Astrocyte (in vitro differentiated cells and primary cell): ENCODE measurements around the gene TEX36. TPM values are rescaled to one million over a fixed set of nuclear protein-coding genes. Genes with fewer than 3 reads are reported as not detected.

Experiments
- DNase-seq: peaks from one replicate; pipeline ENCODE4 v3.0.0-alpha.2; 2010; ENCODE audit warnings: low read depth
- FAIRE-seq: peaks from 2 replicates; lab custom pipeline; 2011; peaks lifted over from hg19 to GRCh38; lab: Jason Lieb, UNC
- H2AFZ ChIP-seq: 2 replicates; pipeline ENCODE4 v1.6.0; 2012; ENCODE audit warnings: low read depth, low read length, inconsistent platforms
- H3K27ac ChIP-seq: 2 replicates; pipeline ENCODE4 v1.5.1; 2011; ENCODE audit warnings: low read depth, low read length, inconsistent platforms
- H3K27me3 ChIP-seq: 2 replicates; pipeline ENCODE4 v1.6.0; 2011; ENCODE audit warnings: low read length, inconsistent platforms; ENCODE audit not compliant: insufficient read depth
- H3K36me3 ChIP-seq: 2 replicates; pipeline ENCODE4 v1.5.1; 2011; ENCODE audit warnings: low read length, inconsistent platforms; ENCODE audit not compliant: insufficient read depth
- H3K4me1 ChIP-seq: 2 replicates; pipeline ENCODE4 v1.5.1; 2011; ENCODE audit warnings: low read length, inconsistent platforms; ENCODE audit not compliant: insufficient read depth
- H3K4me2 ChIP-seq: 2 replicates; pipeline ENCODE4 v1.6.0; 2012; ENCODE audit warnings: low read length, inconsistent platforms
- H3K4me3 ChIP-seq: 2 replicates; pipeline ENCODE4 v1.5.1; 2011; ENCODE audit warnings: low read depth, mild to moderate bottlenecking, low read length, inconsistent platforms; ENCODE audit not compliant: insufficient read depth
- H3K79me2 ChIP-seq: 2 replicates; pipeline ENCODE4 v1.6.0; 2012; ENCODE audit warnings: mild to moderate bottlenecking, low read length, inconsistent platforms; ENCODE audit not compliant: insufficient read depth
- H3K9ac ChIP-seq: 2 replicates; pipeline ENCODE4 v1.6.0; 2012; ENCODE audit warnings: mild to moderate bottlenecking, low read length, inconsistent platforms
- H3K9me3 ChIP-seq: 2 replicates; pipeline ENCODE4 v1.5.1; 2012; ENCODE audit warnings: low read depth, mild to moderate bottlenecking, low read length, inconsistent platforms; ENCODE audit not compliant: insufficient read depth
- H4K20me1 ChIP-seq: 2 replicates; pipeline ENCODE4 v1.6.0; 2012; ENCODE audit warnings: low read length, inconsistent platforms; ENCODE audit not compliant: insufficient read depth
- H3K27ac Mint-ChIP-seq: one replicate; pipeline ENCODE4 v1.8.0; 2021; ENCODE audit warnings: mild to moderate bottlenecking, mixed read lengths; ENCODE audit not compliant: unreplicated experiment
- H3K27me3 Mint-ChIP-seq: one replicate; pipeline ENCODE4 v1.8.0; 2021; ENCODE audit warnings: low read depth, mixed read lengths; ENCODE audit not compliant: unreplicated experiment
- H3K36me3 Mint-ChIP-seq: one replicate; pipeline ENCODE4 v1.8.0; 2021; ENCODE audit warnings: low read depth, mixed read lengths; ENCODE audit not compliant: unreplicated experiment
- H3K4me1 Mint-ChIP-seq: one replicate; pipeline ENCODE4 v1.8.0; 2021; ENCODE audit warnings: low read depth, mixed read lengths; ENCODE audit not compliant: unreplicated experiment
- H3K4me3 Mint-ChIP-seq: one replicate; pipeline ENCODE4 v1.8.0; 2021; ENCODE audit warnings: mild to moderate bottlenecking, moderate library complexity, mixed read lengths; ENCODE audit not compliant: unreplicated experiment
- H3K9me3 Mint-ChIP-seq: one replicate; pipeline ENCODE4 v1.8.0; 2021; ENCODE audit warnings: mild to moderate bottlenecking, mixed read lengths; ENCODE audit not compliant: unreplicated experiment
- EZH2 ChIP-seq: IDR thresholded peaks from 2 replicates; pipeline ENCODE4 v1.6.1; 2012; ENCODE audit warnings: mild to moderate bottlenecking, low read length, inconsistent platforms; ENCODE audit not compliant: insufficient read depth
- total RNA-seq: library from RNA; stranded (reverse); gene quantifications from 2 replicates; pipeline ENCODE4 v1.2.1, GENCODE V29; 2021
- TF ChIP-seq, protein P1 (sequence below): IDR thresholded peaks from 2 replicates; pipeline ENCODE4 v1.5.1; 2011; ENCODE audit warnings: low read depth, mild to moderate bottlenecking, inconsistent platforms, low read length, moderate library complexity; ENCODE audit not compliant: insufficient read depth

The TEX36 gene
- total RNA-seq, 1 donor from 2014 or later, result not detected

DNA sequence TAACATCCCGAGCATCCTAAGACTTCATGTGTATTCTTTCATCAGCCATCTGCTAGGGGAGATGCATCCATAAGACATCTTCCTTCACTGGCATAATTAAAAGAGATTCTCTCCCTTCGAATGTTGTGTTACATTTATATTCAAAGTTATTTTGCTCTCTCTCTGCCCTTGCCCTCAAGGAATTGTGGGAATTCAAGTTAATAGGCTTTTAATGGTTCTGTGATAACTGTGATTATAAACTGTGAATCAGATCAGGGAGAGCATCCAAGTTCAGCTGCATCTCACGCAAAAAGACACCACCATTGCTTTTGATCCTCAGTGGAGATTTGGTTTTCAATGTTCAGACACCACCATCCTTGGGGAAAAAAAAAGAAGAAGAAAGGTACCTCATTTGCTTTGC lies 9.2 kb upstream of the TEX36 start:
- Histone ChIP-seq H3K4me2 (peak overlapping the region; percentile 7), H3K27ac (peak overlapping the region; percentile 30), H3K4me1 (peaks cover 9% of the 10 kb centered on the region), H3K79me2 (no peaks in the 10 kb centered on the region), H4K20me1 (no peaks in the 10 kb centered on the region), H3K27me3 (no peaks in the 10 kb centered on the region), H3K4me3 (no peak overlapping the region), H3K9me3 (no peaks in the 10 kb centered on the region), H3K36me3 (no peaks in the 10 kb centered on the region), H2AFZ (no peak overlapping the region), H3K9ac (no peak overlapping the region)
- Mint-ChIP-seq H3K9me3 (no peaks in the 10 kb centered on the region), H3K27me3 (no peaks in the 10 kb centered on the region), H3K4me3 (no peak overlapping the region), H3K4me1 (no peaks in the 10 kb centered on the region), H3K36me3 (no peaks in the 10 kb centered on the region), H3K27ac (no peak overlapping the region)
- DNase-seq (peak; percentile 56), FAIRE-seq (no peak)
- TF ChIP-seq EZH2, result no peak
- TF ChIP-seq, protein P1, sequence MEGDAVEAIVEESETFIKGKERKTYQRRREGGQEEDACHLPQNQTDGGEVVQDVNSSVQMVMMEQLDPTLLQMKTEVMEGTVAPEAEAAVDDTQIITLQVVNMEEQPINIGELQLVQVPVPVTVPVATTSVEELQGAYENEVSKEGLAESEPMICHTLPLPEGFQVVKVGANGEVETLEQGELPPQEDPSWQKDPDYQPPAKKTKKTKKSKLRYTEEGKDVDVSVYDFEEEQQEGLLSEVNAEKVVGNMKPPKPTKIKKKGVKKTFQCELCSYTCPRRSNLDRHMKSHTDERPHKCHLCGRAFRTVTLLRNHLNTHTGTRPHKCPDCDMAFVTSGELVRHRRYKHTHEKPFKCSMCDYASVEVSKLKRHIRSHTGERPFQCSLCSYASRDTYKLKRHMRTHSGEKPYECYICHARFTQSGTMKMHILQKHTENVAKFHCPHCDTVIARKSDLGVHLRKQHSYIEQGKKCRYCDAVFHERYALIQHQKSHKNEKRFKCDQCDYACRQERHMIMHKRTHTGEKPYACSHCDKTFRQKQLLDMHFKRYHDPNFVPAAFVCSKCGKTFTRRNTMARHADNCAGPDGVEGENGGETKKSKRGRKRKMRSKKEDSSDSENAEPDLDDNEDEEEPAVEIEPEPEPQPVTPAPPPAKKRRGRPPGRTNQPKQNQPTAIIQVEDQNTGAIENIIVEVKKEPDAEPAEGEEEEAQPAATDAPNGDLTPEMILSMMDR, result no peak

DNA sequence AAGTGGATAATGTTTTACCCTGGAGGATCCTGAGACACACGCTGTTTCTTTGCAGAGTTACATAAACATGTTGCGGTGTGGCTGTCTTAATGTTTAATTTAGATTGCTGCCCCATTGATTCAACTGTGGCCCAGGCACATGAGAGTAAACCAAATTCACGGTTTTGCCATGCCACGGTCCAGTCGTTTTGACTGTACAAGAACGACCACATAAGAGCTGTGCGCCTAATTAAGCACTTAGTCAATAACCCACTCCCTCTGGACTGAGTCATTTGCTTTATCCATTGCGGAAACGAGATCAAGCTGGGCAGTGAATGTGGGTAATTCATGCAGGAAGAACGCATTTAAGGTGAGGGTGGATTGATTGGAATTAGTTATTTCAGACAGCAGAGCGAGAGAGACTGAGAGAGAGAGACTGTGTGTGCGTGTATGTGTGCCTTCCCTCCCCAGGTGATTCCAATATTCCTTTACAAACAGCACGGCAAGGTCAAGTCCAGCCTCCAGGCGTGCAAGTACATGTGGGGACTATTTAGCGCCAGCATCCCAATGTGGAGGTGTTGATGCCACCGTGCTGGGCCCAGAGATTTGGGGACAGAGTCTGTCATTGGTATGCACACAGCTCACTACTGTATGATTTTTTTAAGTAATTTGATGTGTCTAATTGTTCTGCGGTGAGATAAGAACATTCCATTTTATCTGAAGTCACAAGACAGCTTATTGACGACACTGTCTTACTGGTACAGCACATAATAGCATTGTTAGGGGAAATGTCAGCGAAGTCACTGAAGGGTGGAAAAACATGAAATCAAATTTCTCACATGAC lies 8.4 kb upstream of the TEX36 start:
- Histone ChIP-seq H4K20me1 (no peaks in the 10 kb centered on the region), H3K4me2 (peak overlapping the region; percentile 59), H3K9ac (no peak overlapping the region), H3K4me3 (no peak overlapping the region), H3K79me2 (no peaks in the 10 kb centered on the region), H3K36me3 (no peaks in the 10 kb centered on the region), H3K9me3 (no peaks in the 10 kb centered on the region), H2AFZ (no peak overlapping the region), H3K27me3 (no peaks in the 10 kb centered on the region), H3K27ac (peak overlapping the region; percentile 30), H3K4me1 (peaks cover 9% of the 10 kb centered on the region)
- no peak for TF ChIP-seq EZH2
- TF ChIP-seq, protein P1, result no peak
- Mint-ChIP-seq H3K9me3 (no peaks in the 10 kb centered on the region), H3K4me3 (no peak overlapping the region), H3K4me1 (no peaks in the 10 kb centered on the region), H3K27me3 (peaks cover 2% of the 10 kb centered on the region), H3K36me3 (no peaks in the 10 kb centered on the region), H3K27ac (no peak overlapping the region)
- no peak for FAIRE-seq
- peak; percentile 96 for DNase-seq
